ENCODE measurements around the gene CYTH2.

Gene CYTH2

GRCh38 chr19:48445256-48445605 lies 23.9 kb upstream of the CYTH2 start:
- TF ChIP-seq CTCF (conservative IDR thresholded peaks at IDR 0.05; ENCODE audit: control insufficient read depth, insufficient read depth, low read depth, low read length): peak; percentile 87
- peak overlapping the region; percentile 98 for H3K4me3 ChIP-seq (ENCODE audit: control insufficient read depth, low read depth, low read length)
- peak; percentile 96 for DNase-seq (ENCODE audit: low read depth)

- TF ChIP-seq CTCF (conservative IDR thresholded peaks at IDR 0.05; ENCODE audit: control insufficient read depth, insufficient read depth, low read depth, low read length): no peak
- H3K4me3 ChIP-seq (ENCODE audit: control insufficient read depth, low read depth, low read length): peak within 1 kb of the TSS; percentile 98
- DNase-seq (ENCODE audit: low read depth): peak; percentile 94
Observed at GRCh38 chr19:48445606-48446481, 23.3 kb upstream of the CYTH2 start, which contains the start of gene GRWD1. TSS of gene GRWD1 (plus strand) at chr19:48445983. CDS start at chr19:48446006, 23 bp downstream.

DNA sequence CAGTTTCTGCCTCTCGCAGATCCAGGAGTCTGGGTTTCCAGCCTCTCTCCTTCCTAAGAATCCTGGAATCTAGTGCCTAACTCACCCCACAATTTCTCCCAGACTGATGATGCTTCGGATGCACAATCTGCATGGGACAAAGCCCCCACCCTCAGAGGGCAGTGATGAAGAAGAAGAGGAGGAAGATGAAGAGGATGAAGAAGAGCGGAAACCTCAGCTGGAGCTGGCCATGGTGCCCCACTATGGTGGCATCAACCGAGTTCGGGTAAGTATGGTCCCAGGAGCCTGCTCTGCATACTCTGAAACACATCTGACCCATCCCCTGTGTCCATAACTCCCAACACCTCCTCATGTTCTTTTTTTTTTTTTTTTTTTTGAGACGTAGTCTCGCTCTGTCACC lies 22.6 kb upstream of the CYTH2 start:
- no peak for TF ChIP-seq CTCF (conservative IDR thresholded peaks at IDR 0.05; ENCODE audit: control insufficient read depth, insufficient read depth, low read depth, low read length)
- H3K4me3 ChIP-seq (ENCODE audit: control insufficient read depth, low read depth, low read length): peak overlapping the region; percentile 98
- DNase-seq (ENCODE audit: low read depth): no peak

DNA sequence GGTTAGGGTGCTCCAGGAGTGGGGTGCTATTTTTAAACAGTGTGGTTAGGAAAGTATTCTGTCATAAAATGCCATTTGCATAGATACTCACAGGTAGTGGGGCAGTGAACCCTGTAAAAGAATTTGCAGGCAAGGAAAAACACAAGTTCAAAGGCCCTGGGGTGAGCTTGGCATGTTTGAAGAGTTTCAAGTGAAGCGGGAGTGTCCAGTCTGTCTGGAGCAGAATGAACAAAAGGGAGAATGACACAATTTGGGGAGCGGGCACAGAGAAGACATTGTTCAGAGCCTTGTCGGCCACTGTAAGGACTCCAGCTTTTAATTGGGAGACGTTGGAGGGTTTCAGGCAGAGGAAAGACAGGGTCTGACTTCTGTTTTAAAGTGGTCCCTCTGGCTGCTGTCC lies 20.6 kb upstream of the CYTH2 start:
- DNase-seq (ENCODE audit: low read depth): no peak
- H3K4me3 ChIP-seq (ENCODE audit: control insufficient read depth, low read depth, low read length): no peak overlapping the region
- TF ChIP-seq CTCF (conservative IDR thresholded peaks at IDR 0.05; ENCODE audit: control insufficient read depth, insufficient read depth, low read depth, low read length): no peak

- no peak for DNase-seq (ENCODE audit: low read depth)
- no peak for TF ChIP-seq CTCF (conservative IDR thresholded peaks at IDR 0.05; ENCODE audit: control insufficient read depth, insufficient read depth, low read depth, low read length)
- H3K4me3 ChIP-seq (ENCODE audit: control insufficient read depth, low read depth, low read length): no peak overlapping the region
Observed at GRCh38 chr19:48450441-48450840, 18.7 kb upstream of the CYTH2 start.

DNA sequence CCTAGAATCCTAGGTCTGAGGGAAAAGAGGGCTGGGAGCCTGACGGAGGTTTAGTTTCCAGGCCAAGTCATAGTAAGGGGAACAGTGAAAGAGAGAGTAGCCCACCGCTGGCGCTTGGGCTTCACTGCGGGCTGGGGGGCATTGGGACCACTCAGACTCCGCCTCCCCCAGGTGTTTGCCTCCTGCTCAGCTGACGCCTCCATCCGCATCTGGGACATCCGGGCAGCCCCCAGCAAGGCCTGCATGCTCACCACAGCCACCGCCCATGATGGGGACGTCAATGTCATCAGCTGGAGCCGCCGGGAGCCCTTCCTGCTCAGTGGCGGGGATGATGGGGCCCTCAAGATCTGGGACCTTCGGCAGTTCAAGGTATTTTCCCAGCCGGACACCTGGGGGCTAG lies 18.3 kb upstream of the CYTH2 start:
- no peak for TF ChIP-seq CTCF (conservative IDR thresholded peaks at IDR 0.05; ENCODE audit: control insufficient read depth, insufficient read depth, low read depth, low read length)
- H3K4me3 ChIP-seq (ENCODE audit: control insufficient read depth, low read depth, low read length): no peak overlapping the region
- DNase-seq (ENCODE audit: low read depth): no peak
